Cardiac muscle cell (in vitro differentiated cells and primary cell): ENCODE measurements around the gene ADA. TPM values are rescaled to one million over a fixed set of nuclear protein-coding genes. Genes with fewer than 3 reads are reported as not detected.

Experiments
- DNase-seq, 2 donors: peaks; one replicate each; pipeline versions ENCODE4 v3.0.0 to v3.0.0-alpha.2; 2010 to 2017; ENCODE audit warnings: low read depth in 1 of 2, low spot score in 1 of 2
- H3K27ac ChIP-seq: fragments of 200-600 bp; sonication (generic); 2 replicates; pipeline ENCODE4 v1.5.1; 2016
- H3K27me3 ChIP-seq: fragments of 200-600 bp; sonication (generic); 2 replicates; pipeline ENCODE4 v1.6.0; 2016; ENCODE audit warnings: control low read depth
- H3K36me3 ChIP-seq: fragments of 200-600 bp; sonication (generic); 2 replicates; pipeline ENCODE4 v1.5.1; 2016; ENCODE audit warnings: control low read depth
- H3K4me1 ChIP-seq: fragments of 200-600 bp; sonication (generic); 2 replicates; pipeline ENCODE4 v1.8.1; 2017; ENCODE audit warnings: low read depth, mild to moderate bottlenecking, mixed run types
- H3K4me3 ChIP-seq: fragments of 200-600 bp; sonication (generic); 2 replicates; pipeline ENCODE4 v1.5.1; 2016; ENCODE audit warnings: mild to moderate bottlenecking
- H3K9me3 ChIP-seq: fragments of 200-600 bp; sonication (generic); 2 replicates; pipeline ENCODE4 v1.5.1; 2017; ENCODE audit warnings: low read depth, mild to moderate bottlenecking, control low read depth
- CTCF ChIP-seq: IDR thresholded peaks from 2 replicates; pipeline ENCODE4 v1.5.1; 2012; ENCODE audit warnings: low read depth, mild to moderate bottlenecking, low read length
- polyA plus RNA-seq: library from polyadenylated mRNA; unstranded; fragments of >200 nt; fragmentation: Nextera tagmentation; extraction: Ambion mirVana; gene quantifications from 2 replicates; pipeline ENCODE4 v1.2.1, GENCODE V29; 2016
- total RNA-seq: library from RNA; depleted of rRNA; stranded (reverse); fragments of >200 nt; gene quantifications from 2 replicates; pipeline ENCODE4 v1.2.3, GENCODE V29; 2016

Gene ADA
- total and polyA plus RNA-seq, 2 experiments from 2014 or later: 16.7 to 18.9 TPM

- Histone ChIP-seq H3K27me3 (no peaks in the 10 kb centered on the region), H3K27ac (no peak overlapping the region), H3K9me3 (no peaks in the 10 kb centered on the region), H3K4me1 (no peaks in the 10 kb centered on the region), H3K36me3 (no peaks in the 10 kb centered on the region), H3K4me3 (no peak overlapping the region)
- TF ChIP-seq CTCF: no peak
- no peak for DNase-seq
These were observed 31.5 kb downstream of the ADA start for GRCh38 chr20:44620030-44620429.

GRCh38 chr20:44619294-44619693 is 32.2 kb downstream of the ADA start:
- no peaks in the 10 kb centered on the region for H3K27me3 ChIP-seq
- H3K9me3 ChIP-seq: no peaks in the 10 kb centered on the region
- no peaks in the 10 kb centered on the region for H3K4me1 ChIP-seq
- no peak overlapping the region for H3K4me3 ChIP-seq
- TF ChIP-seq CTCF: no peak
- H3K36me3 ChIP-seq: no peaks in the 10 kb centered on the region
- DNase-seq: no peak
- no peak overlapping the region for H3K27ac ChIP-seq

- no peaks in the 10 kb centered on the region for H3K27me3 ChIP-seq
- H3K36me3 ChIP-seq: no peaks in the 10 kb centered on the region
- H3K4me1 ChIP-seq: no peaks in the 10 kb centered on the region
- no peak overlapping the region for H3K4me3 ChIP-seq
- no peak for TF ChIP-seq CTCF
- H3K27ac ChIP-seq: no peak overlapping the region
- no peak for DNase-seq
- H3K9me3 ChIP-seq: no peaks in the 10 kb centered on the region
These were observed 33.2 kb downstream of the ADA start for GRCh38 chr20:44618318-44618731.

- no peaks in the 10 kb centered on the region for H3K36me3 ChIP-seq
- H3K4me1 ChIP-seq: no peaks in the 10 kb centered on the region
- no peak for DNase-seq
- no peaks in the 10 kb centered on the region for H3K27me3 ChIP-seq
- H3K4me3 ChIP-seq: no peak overlapping the region
- H3K9me3 ChIP-seq: no peaks in the 10 kb centered on the region
- TF ChIP-seq CTCF: no peak
- no peak overlapping the region for H3K27ac ChIP-seq
These were observed 34.9 kb downstream of the ADA start for GRCh38 chr20:44616604-44616964.

- Histone ChIP-seq H3K4me1 (no peaks in the 10 kb centered on the region), H3K9me3 (no peaks in the 10 kb centered on the region), H3K4me3 (no peak overlapping the region), H3K27ac (no peak overlapping the region), H3K36me3 (no peaks in the 10 kb centered on the region), H3K27me3 (no peaks in the 10 kb centered on the region)
- DNase-seq: no peak
- no peak for TF ChIP-seq CTCF
These were observed 35.5 kb downstream of the ADA start for GRCh38 chr20:44615876-44616603.
